GM06990 (cell line): ENCODE results near the gene CNTF.

ENCODE experiments used
- DNase-seq: peaks from one replicate; pipeline ENCODE4 v3.0.0-alpha.2; 2011; ENCODE audit not compliant: insufficient read length; ENCODE audit errors: extremely low read depth
- H3K27me3 ChIP-seq: replicated peaks from 2 replicates; pipeline ENCODE4 v1.6.0; 2011; ENCODE audit warnings: low read length; ENCODE audit not compliant: control insufficient read depth, insufficient read depth
- H3K36me3 ChIP-seq: 2 replicates; pipeline ENCODE4 v1.5.1; 2011; ENCODE audit warnings: low read length; ENCODE audit not compliant: control insufficient read depth, insufficient read depth
- H3K4me3 ChIP-seq: replicated peaks from 2 replicates; pipeline ENCODE4 v1.5.1; 2011; ENCODE audit warnings: low read depth, mild to moderate bottlenecking, control low read depth, low read length
- TF ChIP-seq, protein P1 (sequence below): IDR thresholded peaks from 2 replicates; pipeline ENCODE4 v1.5.1; 2011; ENCODE audit warnings: low read length, control low read depth, mild to moderate bottlenecking, inconsistent platforms; ENCODE audit not compliant: insufficient read depth, poor library complexity, severe bottlenecking

CNTF gene

DNA sequence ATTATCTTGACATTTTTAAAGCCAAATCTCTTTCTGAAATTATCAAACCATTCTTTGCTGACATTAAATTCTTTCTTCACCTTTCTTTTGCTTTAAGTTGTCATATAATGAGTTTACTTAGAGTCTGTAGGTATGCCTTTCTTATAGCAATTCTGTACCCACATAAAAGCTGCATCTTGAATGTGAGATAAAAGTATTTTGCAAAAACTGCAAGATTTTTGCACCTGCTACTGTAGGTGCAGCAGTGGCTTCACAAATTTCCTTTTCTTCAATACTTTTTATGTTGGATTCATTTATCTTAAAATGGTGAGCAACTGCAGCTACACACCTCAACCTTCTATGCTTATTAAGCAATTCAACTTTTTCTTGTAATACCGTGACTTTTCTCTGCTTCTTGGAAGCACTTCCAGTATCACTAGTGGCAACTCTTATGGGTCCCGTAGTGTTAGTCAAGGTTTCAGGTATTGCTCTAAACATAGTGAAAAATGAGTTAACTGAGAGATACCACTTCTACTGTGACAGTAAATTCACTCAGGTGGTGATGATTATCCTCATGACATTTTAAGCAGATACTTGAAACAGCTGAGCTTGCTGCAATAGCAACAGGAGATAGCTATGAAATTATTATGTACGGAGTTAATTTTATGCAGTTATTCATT is 24.9 kb upstream of the CNTF start:
- H3K27me3 ChIP-seq: no peaks in the 10 kb centered on the region
- TF ChIP-seq, protein P1, sequence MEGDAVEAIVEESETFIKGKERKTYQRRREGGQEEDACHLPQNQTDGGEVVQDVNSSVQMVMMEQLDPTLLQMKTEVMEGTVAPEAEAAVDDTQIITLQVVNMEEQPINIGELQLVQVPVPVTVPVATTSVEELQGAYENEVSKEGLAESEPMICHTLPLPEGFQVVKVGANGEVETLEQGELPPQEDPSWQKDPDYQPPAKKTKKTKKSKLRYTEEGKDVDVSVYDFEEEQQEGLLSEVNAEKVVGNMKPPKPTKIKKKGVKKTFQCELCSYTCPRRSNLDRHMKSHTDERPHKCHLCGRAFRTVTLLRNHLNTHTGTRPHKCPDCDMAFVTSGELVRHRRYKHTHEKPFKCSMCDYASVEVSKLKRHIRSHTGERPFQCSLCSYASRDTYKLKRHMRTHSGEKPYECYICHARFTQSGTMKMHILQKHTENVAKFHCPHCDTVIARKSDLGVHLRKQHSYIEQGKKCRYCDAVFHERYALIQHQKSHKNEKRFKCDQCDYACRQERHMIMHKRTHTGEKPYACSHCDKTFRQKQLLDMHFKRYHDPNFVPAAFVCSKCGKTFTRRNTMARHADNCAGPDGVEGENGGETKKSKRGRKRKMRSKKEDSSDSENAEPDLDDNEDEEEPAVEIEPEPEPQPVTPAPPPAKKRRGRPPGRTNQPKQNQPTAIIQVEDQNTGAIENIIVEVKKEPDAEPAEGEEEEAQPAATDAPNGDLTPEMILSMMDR: no peak
- DNase-seq: no peak
- no peaks in the 10 kb centered on the region; the same call in 1 of the 2 replicates for H3K36me3 ChIP-seq
- H3K4me3 ChIP-seq: no peak overlapping the region

DNA sequence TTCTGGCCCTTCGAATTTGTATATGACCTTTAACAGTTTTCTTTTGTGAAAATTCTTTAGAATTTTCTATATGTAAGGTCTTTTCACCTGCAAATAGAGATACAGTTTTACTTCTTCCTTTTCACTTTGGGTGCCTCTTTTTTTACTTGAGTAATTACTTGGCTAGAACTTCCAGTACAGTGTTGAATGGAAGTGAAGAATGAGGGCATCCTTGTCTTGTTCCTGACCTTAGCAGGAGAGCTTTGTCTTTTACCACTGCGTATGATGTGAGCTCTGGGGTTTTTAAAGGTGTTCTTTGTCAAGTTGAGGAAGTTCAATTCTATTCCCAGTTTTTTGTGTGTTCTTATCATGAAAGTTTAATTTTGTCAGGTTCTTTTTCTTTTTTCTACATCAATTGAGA is 22.0 kb upstream of the CNTF start:
- TF ChIP-seq, protein P1: no peak
- H3K36me3 ChIP-seq: no peaks in the 10 kb centered on the region; the same call in none of the 2 replicates
- no peak for DNase-seq
- H3K4me3 ChIP-seq: no peak overlapping the region
- no peaks in the 10 kb centered on the region for H3K27me3 ChIP-seq

DNA sequence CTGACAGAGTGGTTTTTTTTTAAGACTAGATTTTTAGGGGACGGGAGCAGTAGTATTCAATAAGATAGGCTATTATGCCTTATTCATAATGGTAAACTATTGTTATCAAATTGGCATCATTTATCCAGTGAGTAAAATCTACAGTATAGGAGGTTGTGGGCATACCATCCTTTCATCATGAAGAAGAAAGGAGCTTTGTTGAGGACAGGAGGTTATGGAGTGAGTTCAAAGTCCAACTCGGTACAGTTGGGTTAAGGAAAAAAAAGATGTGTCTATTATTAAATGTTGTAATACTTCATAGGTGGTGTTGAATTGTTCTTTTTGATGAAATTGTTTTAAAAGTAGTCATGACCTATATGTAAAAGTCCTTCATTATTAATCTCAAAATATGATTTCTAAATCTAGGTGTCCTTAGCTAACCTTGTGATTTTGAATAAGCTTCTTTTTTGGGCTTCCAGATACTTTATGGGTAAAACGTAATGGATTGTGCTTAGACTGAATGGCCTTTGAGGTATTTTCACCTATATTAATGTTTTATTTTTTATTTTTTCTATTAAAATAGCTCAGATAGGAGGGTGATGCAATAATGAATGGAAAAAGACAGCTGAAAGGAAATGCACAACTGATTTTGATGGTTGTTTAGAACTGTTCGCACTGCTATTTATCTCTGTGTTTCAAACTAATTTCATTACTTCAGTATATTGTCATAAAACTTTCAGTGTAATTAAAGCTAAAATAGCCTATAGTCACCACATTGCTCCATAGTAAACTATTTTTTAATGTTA is 15.3 kb upstream of the CNTF start:
- DNase-seq: no peak
- Histone ChIP-seq H3K27me3 (no peaks in the 10 kb centered on the region), H3K36me3 (peaks cover 3% of the 10 kb centered on the region), H3K4me3 (no peak overlapping the region)
- TF ChIP-seq, protein P1: no peak

DNA sequence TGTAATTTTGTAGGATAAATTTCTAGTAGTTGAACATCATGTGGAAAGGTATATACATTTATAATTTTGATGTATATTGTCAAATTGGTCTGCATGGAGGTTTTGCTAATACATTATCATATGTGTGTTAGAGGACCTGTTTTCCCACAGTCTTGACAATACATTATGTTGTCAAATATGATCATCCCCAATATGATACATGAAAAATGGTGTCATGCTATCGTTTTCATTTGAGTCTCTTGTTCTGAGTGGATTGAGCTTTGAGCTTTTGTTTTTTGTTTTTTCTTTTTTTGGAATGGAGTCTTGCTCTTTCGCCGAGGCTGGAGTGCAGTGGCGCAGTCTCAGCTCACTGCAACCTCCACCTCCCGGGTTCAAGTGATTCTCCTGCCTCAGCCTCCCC is 14.1 kb upstream of the CNTF start:
- H3K4me3 ChIP-seq: no peak overlapping the region
- DNase-seq: no peak
- H3K36me3 ChIP-seq: peaks cover 4% of the 10 kb centered on the region
- H3K27me3 ChIP-seq: no peaks in the 10 kb centered on the region
- TF ChIP-seq, protein P1: no peak

DNA sequence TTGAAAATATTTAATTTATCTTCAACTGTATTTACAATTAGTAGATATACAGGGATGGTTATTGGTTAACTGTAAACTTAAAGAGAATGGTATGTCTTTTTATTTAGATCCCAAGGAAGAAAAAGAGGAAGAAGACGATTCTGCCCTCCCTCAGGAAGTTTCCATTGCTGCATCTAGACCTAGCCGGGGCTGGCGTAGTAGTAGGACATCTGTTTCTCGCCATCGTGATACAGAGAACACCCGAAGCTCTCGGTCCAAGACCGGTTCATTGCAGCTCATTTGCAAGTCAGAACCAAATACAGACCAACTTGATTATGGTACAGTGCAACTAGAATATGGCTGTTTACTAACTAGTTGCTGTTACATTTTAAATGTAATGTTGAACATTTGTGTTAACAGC is 12.7 kb upstream of the CNTF start:
- peaks cover 4% of the 10 kb centered on the region for H3K36me3 ChIP-seq
- H3K4me3 ChIP-seq: no peak overlapping the region
- no peak for DNase-seq
- H3K27me3 ChIP-seq: no peaks in the 10 kb centered on the region
- TF ChIP-seq, protein P1: no peak
